Cortex of kidney (tissue), 1 donor: ENCODE measurements around the gene LLPH.

Source experiments
- DNase-seq: peaks from one replicate; lab custom pipeline; 2025; lab: John Stamatoyannopoulos, UW

The LLPH gene

DNA sequence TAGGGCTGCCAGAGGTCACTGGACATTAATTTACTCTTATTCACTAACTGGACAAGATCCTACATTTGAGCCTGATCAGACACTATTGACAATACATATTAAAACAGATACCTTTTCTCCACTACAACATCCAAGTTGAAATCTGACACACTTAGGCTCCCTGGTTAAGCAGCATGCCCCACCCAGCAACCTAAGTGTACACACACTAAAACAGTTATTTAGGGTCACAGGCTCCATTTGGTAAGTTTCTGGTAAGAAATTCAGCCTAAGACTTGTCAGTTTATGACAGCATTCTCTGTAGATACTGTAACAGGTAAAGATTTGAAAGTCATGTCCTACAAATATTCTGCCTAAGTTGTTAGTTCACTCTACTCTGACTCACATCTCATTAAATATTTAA lies 12.3 kb upstream of the LLPH start:
- DNase-seq = no peak

DNA sequence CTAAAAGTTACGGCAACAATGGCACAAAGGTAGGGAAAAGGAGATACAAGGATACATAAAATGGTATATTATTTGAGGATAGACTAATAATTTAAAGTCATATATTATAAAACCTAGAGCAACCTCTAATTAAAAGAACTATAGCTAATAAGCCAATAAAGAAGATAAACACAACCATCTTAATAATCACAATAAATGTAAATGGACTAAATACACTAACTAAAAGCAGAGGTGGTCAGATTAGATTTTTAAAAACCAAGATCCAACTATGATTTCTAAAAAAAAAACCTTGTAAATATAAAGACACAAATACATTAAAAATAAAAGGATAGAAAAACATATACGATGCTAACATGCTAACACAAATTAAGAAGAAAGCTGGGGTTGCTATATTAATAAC lies 10.7 kb upstream of the LLPH start:
- no peak for DNase-seq

GRCh38 chr12:66140731-66141130 lies 10.2 kb upstream of the LLPH start:
- DNase-seq = no peak

- no peak for DNase-seq
Measured at GRCh38 chr12:66139328-66139727, 8.8 kb upstream of the LLPH start.

- no peak for DNase-seq
Measured at GRCh38 chr12:66137937-66138336, 7.4 kb upstream of the LLPH start.

DNA sequence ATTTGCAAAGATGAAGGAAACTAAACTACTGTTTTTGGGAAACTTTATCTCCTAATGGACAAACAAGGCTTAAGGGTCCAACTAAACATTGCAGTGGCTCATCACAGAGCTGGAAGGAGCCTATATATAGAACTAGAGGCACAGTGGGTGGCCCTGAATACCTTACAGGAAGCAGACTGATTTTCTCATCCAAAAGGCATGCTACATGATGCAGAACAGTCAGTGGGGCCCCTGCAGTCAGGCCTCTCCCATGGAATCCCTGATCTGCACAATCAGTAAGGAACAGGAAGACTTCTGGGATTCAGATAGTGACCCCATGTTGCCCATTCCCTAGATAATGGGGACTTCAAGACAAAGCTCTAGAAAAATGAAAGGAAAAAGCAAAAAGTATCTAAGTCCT lies 1.9 kb upstream of the LLPH start:
- no peak for DNase-seq

DNA sequence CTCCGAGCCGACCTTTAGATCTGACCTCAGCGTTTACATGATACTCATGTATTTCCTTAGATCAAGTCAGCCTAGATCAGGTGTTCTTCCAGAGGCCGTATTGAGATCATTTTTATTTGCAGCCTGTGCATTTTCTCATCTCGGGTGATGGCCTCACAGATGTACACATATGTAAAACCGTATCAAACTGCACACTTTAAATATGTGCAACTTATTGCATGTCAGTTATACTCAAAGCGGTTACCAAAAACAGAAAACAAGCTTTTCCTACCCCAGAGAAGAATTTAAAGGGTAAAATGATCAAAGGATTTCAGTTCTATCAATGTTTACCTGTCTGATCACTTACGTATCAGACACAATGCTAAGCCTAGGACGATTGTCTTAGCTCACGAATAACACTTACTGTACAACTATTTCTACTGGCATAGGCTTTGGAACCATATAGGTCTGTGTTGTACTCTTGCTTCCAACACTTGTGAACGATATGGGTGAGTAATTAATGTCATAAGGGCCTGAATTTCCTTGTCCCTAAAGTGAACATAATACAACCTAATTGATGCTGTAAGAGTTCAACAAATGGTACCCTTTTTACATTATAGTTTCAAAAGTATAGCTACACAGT lies 628 bp upstream of the LLPH start:
- no peak for DNase-seq

DNA sequence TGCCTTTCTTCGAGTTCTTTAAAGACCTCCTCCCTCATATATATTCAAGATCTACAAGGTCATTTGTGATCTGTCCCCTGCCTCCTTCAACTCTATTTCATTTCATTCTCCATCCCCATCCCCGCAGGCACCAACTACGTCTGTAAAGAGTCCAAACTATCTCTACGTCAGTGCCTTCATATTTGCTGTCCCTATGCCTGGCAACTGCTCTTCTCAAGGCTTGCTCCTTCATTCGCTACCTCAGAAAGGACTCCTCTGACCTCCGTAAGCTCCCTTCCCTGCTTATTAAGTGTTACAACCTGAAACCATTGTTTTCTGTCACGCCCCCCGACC lies 650 bp downstream of the LLPH start:
- no peak for DNase-seq

DNA sequence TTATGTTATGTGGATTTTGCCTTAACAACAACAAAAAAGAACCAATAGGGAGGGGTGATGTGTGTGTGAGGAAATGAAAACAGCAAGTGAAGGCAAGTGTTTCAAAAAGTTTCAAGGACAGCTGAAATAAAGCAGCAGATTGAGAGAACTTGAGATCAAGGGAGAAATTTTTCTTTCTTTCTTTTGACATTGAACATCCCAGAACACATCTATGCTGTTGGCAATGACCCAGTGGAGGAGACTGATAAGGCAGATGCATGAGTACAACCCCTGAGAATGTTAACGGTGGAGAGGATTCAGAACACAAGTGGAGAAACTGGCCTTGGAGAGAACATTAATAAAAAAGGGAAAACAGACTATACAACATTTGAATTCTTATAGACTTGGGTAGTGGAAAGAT lies 2.9 kb downstream of the LLPH start:
- no peak for DNase-seq

DNA sequence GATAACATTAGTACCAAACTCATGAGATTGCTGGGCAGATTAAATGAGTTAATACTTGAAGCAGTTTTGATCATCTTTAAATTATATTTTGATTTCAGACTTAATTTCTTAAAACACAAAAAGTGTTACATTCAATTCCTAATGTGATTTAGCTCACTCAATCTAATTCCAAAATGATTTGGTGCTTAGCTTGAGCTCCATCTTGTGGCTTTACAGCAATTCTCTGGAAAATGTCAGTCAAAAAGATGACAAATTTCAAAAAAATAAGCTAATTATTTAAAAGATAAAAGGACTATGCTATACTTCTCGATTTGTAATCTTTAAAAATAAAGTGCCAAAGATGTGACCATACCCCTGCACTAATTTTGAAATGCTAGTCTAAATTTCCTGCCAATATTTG lies 10.1 kb downstream of the LLPH start:
- no peak for DNase-seq

GRCh38 chr12:66119870-66120241 lies 10.7 kb downstream of the LLPH start:
- DNase-seq = no peak

DNA sequence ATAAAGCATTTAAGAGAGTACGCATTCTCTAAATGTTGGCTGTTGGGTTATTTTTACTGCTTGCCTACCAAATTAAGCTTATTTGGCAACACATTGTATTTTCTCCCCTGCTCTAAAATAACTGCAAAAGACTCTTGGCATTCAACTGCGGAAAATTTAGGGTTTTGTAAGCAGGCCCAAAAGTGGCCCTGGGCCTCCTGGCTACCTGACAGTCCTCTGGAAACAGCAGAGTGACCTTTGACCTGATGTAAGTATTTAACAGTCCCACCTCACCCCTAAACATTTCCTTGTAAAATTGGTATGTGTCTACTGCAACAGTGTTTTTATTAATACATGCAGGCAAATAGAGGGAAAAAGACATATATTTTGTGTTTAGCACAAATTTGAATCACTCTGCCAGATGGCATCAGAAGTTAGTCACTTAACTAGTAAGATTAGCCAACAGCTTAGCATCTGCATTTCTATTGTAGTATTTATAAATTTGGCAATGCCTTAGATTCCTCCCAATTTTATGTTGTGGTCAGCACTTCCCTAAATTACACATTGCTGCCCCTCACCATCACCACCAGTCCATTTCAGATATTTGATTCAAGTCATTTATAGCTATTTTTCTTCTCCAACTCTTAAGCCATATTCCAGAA lies 11.2 kb downstream of the LLPH start:
- no peak for DNase-seq

- DNase-seq = no peak
Measured at GRCh38 chr12:66118240-66118891, 12.2 kb downstream of the LLPH start.

DNA sequence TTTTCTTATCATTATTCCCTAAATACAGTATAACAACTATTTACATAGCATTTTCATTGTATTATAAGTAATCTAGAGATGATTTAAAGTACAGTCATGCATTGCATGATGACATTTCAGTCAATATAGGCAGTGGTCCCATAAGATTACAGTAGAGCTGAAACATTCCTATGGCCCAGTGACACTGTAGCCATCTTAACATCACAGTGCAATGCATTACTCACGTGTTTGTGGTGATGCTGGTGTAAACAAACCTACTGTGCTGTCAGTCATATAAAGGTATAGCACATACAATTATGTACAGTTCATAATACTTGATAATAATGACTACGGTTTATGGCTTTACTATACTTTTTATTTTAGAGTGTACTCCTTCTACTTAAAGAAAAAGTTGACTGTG lies 13.3 kb downstream of the LLPH start:
- DNase-seq = no peak

DNA sequence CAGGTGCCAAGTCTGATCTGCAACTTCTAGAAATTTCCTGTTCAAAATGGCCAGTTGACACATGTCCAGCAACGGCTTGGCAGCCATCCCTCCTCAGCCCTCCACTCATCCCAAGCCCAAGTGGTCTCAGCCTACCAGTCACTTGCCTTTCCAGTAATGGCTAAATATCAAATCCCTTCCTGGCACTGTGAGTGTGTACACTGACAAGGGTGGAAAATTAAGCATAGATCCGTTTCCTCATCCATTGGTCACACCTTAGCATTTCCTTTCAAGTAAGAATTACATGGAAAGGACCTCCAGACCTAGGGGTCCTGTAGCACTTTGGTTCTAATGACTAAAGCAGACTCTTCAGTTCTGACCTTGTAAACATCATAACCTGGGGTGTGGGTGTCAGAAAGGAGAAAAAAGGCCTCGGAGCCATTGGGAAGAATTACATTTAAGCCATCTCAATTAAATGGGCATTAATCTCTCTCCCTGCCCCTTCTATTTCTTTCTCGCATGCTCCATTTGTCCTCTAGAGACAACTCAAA lies 15.4 kb downstream of the LLPH start:
- no peak for DNase-seq

- DNase-seq = no peak
Measured at GRCh38 chr12:66113471-66113870, 17.1 kb downstream of the LLPH start.

DNA sequence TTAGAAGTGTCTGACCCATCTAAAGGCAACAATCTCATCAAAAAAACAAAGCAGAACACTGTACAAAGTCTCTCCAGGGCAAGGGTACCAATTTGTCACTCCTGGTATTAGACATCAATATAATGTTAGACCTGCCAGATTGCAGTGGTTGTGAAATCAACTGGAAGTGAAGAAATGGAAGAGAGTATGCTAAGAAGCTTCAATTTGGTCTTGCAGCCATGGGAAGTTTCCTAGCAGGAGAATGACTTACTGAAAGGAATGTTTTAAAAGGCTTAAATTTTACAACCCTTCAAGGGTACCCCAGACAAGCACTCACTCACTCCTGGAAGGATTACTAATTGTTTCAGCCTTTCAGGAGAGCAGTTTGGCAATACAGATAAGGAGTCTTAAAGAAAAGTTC lies 18.9 kb downstream of the LLPH start:
- no peak for DNase-seq

- no peak for DNase-seq
Measured at GRCh38 chr12:66109056-66109455, 21.5 kb downstream of the LLPH start.

DNA sequence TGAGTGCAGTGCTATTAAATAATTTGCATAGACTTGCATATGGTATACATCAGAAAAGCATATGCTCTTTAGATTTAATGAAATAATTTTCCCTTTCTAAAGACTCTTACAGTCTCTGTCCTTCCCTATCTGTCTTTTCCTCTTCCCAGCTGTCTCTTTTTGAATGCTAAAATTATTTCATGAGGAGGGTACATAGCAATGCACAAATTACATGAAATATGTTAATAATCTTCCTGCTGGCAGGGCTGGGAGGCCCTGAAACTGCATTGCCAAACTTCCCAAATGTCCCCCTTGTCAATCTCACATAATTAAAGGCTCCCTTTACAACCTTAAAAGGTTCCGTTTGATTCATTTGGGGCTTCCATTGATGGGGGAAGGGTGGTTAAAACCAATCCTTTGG lies 22.2 kb downstream of the LLPH start:
- DNase-seq = no peak

- no peak for DNase-seq
Measured at GRCh38 chr12:66107451-66107915, 23.1 kb downstream of the LLPH start.

DNA sequence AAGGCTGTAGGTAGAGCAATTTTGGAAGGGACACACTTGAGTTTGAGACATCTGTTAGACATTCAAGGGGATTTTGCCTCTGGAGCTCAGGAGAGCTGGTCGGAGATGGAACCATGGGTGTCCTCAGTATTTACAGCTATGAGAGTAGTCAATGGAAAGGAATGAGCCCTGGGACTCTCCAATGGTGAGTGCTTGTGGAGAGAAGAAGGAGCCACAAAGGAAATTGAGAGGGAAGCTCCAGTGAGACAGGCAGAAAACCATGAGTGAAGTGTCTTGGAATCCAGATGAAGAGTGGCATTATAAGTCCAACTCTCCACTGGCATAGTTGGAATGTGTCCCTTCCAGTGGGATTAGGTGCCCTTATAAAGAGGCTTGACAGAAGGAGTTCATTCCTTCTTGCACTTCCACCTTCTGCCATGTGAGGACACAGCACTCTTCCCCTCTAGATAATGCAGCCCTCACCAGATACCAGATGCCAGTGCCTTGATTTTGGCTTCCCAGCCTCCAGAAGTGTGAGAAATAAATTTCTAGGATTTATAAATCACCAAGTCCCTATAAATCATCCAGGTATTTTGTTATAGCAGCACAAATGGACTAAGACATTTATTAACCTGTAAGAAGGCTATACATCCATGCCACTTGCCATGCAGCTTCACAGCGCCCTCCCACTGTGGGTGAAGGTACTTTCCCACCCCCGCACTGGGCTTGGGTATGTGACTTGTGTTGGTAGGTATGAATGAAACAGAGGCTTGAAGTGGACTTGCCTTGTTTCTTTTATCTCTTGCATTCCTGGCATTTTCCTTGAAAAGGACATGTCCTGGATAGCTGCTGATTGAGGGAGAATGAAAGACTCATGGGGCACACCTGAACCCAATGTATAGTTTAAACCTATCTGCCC lies 27.3 kb downstream of the LLPH start:
- no peak for DNase-seq

DNA sequence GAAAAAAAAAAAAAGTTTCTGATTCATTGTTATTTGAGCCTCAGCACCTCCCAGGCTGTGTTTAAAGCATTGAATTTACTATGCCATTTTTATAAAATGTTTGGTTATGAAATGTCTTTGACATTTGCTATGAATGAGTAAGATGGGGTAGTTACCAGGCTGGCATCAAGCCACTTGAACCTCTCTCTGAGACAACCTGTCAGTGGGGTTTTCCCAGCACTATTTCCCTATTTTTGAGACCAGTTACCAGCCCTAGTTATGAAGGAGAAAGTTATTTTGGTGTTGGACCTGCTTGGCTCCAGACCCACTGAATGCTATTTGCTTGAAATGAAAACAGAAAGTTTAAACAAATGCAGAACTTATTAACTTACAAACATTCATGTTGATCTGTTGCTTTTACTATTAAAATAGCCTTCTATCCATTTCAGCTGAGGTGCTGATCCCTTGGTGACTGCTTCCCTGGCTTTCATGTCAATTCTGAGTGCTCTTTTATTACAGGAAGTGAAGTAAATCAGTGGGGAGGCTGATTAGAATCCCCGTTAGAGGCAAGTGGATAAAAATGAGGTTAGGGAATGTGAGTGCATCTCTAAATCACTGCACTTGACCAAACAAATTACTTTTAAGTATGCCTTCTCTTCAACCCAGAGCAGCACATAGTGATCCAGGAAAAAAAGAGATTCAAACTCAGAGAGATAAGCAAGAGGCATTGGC lies 37.8 kb downstream of the LLPH start:
- DNase-seq = no peak
